Stimulated activated CD8-positive, alpha-beta memory T cell treated with anti-CD3 and anti-CD28 coated beads, Interleukin-2, amount 100 ng/mL, for 1 hour (primary cell): ENCODE data around the gene CLUH.

Experiments
- DNase-seq, 2 donors: peaks; one replicate each; pipeline ENCODE4 v3.0.0-alpha.2; 2020; ENCODE audit warnings: low read depth in 2 of 2

The CLUH gene

GRCh38 chr17:2721603-2722002, 10.0 kb upstream of the CLUH start:
- DNase-seq, result no peak

- no peak for DNase-seq
Measured at GRCh38 chr17:2719861-2720260, 8.3 kb upstream of the CLUH start.

DNA sequence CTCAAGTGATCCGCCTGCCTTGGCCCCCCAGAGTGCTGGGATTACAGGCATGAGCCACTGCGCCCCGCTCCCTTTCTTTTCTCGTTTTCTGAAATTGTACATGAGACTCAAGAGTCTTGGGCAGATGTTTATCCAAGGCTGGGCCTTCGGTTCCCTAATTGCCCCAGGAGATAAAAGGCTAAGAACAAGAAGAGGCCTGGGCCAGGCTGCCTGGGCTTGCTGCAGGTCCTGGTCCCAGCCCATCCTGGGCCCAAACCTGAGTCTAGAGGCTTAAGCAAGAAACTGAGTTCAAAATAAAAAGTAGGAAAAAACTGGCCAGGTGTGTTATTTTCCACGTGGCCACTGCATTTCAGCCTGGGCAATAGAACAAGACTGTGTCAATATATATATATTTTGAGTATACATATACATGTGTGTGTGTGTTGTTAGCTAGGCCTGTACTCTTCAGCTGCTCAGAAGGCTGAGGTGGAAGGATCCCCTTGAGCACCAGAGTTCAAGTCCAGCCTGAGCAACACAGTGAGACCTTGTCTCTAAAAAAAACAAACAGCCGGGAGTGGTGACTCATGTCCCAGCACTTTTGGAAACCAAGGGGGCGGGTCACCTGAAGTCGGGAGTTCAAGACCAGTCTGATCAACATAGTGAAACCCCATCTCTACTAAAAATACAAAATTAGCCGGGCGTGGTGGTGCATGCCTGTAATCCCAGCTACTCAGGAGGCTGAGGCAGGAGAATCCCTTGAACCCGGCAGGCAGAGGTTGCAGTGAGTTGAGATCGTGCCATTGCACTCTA, 6.8 kb upstream of the CLUH start:
- no peak for DNase-seq

GRCh38 chr17:2716649-2717048, 5.1 kb upstream of the CLUH start:
- no peak for DNase-seq

DNA sequence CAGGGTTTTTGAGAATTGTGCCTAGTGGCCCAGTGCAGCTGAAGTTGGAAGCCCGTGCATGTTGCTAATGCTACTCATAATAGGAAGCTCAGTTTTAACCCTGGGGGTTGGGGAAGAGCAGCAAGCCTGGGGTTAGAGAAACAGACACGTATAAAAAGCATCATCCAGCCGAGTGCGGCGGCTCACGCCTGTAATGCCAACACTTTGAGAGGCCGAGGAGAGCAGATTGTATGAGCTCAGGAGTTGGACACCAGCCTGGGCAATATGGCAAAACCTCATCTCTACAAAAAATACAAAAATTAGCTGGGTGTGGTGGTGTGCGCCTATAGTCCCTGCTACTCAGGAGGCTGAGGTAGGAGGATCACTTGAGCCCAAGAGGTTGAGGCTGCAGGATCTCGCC, 2.3 kb upstream of the CLUH start:
- no peak for DNase-seq

GRCh38 chr17:2712300-2713043, 908 bp upstream of the CLUH start:
- DNase-seq, result no peak

DNA sequence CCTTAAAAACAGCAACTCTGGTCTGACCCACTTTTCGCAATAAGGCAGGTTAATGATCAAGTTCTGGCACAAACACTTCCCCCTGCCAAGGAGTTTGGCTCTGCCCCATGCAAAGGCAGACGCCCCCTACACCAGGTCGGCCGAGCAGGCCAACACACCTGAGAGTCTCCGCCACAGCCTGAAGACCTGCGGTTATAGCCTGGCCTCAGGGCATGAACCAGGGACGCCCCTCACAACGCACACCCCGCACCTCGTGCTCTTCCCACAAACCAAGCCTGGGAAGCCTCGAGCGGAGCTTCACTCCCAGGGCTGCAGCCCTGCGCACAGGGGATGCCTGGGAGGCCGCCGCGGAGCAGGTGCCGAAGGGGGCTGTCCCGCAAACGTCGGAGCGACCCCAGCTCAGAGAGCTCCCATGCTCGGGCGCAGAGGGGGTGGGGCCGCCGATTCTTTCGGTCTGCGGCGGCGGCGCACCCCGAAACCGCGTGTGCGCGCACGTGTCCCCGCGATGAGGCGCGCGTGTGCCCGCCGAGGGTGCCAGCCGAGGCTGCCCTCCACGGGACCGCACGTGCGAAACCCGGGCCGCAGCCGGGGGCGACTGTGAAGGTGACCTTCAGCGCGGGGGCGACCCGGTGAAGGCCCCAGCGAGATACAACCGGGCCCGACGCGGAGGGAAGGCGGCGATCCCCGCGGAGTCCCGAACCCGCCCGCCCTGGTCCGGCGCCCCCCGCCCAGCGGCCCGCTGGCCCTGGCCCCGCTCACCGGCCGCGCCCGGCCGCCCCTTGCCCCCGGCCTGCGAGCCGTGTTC, 559 bp downstream of the CLUH start:
- DNase-seq, result no peak

- no peak for DNase-seq
Measured at GRCh38 chr17:2710071-2710802, 1.3 kb downstream of the CLUH start.

GRCh38 chr17:2709183-2709661, 2.3 kb downstream of the CLUH start:
- DNase-seq, result no peak

DNA sequence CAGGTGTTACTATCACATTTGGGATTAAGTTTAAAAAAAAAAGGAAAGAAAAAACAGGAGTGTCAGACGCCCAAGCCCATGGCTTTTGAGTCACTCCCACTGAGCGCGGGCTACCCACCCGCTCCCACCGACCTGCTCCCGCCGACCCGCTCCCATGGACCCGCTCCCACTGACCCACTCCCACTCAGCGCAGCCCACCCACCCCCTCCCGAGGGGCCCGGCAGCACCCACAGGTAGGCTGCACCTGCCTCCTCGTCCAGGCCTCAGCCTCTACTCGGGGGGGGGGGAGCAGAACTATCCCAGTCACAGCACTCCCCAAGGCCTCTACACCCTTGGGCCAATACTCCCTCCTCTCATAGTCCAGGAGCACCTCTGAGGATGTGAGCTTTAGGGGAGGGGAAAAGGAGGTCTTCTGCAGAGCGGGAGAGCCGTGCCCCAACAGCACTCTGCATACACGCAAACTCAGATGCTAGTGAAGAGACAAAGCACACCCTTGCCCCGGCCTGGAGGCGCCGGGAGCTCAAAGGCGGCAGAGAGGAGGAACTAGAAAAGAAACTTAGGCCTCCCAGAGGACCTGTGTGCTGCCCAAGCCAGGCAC, 2.9 kb downstream of the CLUH start:
- DNase-seq, result no peak

DNA sequence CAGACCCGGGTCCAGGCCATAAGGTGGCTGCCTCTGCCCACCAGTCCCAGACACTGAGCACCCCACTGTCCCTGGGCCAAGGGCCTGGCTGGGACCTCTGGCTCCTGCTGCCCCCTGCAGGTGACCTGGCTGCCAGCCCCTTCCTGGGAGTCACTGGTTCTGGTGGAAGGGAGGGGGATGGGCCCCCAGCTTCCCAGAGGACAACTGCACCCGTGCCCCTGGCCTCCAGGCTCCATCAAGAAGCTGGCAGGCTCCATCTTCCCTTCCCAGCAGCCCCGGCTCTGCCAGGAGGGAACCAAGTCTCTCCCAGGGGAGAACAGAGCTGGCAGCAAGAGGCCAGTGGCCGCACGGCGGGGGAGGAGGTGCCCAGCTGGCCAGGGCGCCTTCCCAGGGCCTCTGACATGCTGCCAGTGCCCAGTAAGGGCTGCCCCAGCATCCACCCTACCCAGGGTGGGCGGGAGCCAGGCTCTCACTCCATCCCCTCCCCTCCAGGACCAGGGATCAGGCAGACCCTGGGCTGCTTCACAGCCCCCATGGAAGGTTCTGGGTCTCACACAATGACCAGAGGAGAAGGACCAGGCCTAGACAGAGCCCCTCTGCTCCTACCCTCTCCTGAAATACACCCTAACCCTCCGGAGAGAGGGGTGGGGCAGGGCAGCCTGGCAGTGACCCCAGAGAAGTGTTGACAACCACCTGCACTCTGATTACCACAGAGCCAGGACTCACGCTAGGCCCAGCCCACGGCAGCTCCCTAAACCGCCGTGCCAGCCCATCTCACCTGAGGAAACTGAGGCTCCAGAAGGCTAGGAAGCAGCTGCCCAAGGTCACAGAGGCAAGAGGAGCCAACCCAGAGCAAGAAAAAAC, 3.6 kb downstream of the CLUH start:
- DNase-seq, result no peak

GRCh38 chr17:2706911-2707510, 4.6 kb downstream of the CLUH start:
- no peak for DNase-seq

DNA sequence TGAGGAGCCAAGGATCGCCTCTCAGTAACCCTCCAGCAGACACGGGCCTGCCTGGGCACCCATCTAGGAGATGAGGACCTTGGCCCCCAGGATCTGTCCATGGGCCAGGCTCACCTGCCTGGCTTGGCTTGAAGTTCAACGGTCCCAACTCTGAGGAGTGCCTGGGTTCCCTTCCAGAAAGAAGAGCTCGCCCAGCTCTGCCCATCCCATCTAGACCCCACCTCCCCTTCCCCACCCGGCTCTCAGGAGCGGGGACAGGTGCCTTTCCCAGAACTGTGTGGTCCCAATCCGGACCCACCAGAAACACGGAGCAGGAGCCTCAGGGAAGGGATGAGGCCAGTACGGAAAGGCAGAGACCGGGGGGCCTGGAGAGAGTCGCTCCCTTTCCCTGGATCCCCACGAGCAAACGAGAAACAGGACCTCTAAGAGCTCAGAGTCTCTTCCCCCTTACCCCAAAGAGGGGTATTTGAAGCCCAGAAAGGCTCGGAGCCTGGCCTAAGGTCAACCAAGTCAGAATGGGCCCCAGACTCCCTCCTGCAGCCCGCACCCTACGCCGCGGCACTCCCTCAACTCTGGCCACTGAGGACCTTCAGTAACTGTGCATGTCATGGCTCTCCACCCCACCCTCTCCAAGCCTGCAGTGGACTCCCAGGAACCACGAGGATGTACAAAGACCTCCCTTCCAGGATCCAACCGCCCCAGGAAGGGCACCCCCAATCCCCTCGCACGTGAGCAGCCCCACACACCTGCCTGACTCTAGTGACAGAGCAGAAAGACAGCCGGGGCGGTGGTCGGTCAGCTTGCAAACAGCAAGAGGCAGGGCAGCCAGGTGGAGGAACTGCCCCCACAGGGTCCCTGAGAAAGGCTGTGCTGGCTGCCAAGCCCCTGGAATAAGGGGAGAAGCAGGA, 5.4 kb downstream of the CLUH start:
- no peak for DNase-seq

DNA sequence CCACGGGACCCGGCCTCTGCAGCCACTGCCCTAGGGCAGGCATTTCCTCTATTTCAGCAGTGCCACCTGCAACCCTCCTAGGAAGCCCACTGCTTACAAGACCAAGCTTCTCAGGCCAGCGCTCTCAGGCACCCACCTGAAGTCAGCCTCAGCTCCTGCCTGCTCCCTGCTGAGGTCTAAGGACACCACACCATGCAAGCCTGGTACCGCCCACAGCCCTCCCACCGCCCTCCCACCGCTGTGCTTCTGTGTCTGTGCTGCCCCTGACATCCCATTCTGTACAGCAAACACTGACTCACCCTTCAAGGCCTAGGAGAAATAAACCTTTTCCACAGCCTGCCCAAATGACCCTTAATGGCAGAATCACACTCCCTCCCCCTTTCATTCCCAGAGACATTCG, 6.3 kb downstream of the CLUH start:
- no peak for DNase-seq

DNA sequence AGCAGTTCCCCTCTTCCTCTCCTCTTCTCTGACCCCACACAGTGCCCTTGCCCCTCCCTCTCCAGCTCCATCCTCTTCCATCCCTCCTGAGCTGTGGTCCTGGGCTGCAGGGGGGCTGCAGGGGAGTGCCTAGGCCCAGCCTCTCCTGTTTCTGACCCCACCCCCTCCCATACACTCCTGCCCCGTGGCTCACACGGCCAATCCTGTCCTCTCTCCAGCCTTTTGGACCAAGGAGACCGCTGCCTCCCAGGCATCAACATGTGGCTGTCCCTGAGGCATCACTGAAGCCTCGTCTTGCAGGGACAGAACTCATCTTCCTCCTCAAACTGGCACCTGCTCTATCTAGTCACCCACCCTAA, 6.7 kb downstream of the CLUH start:
- DNase-seq, result no peak

- DNase-seq, result no peak
Measured at GRCh38 chr17:2704031-2704889, 7.3 kb downstream of the CLUH start.

- no peak for DNase-seq
Measured at GRCh38 chr17:2703606-2704005, 8.0 kb downstream of the CLUH start.

GRCh38 chr17:2703181-2703580, 8.4 kb downstream of the CLUH start:
- DNase-seq, result no peak
